Esophagus muscularis mucosa (tissue), 4 donors: ENCODE data around the gene NEURL3. TPM values are rescaled to one million over a fixed set of nuclear protein-coding genes. Genes with fewer than 3 reads are reported as not detected.

ENCODE experiments used
- DNase-seq: peaks from one replicate; pipeline ENCODE4 v3.0.0-alpha.2; 2017; ENCODE audit errors: extremely low spot score
- H3K27ac ChIP-seq, 4 donors: fragments of 200-600 bp; sonication (generic); replicated peaks in 1 of 4; 1 replicate in 3 of 4; 2 replicates in 1 of 4; pipeline ENCODE4 v1.5.1; 2016 to 2019; ENCODE audit warnings: mild to moderate bottlenecking in 1 of 4
- H3K27me3 ChIP-seq, 4 donors: fragments of 200-600 bp; sonication (generic); one replicate each; pipeline versions ENCODE4 v1.5.1 to v1.6.0; 2016 to 2019
- H3K36me3 ChIP-seq, 4 donors: fragments of 200-600 bp; sonication (generic); one replicate each; pipeline ENCODE4 v1.5.1; 2016 to 2019
- H3K4me1 ChIP-seq, 4 donors: fragments of 200-600 bp; sonication (generic); one replicate each; pipeline ENCODE4 v1.5.1; 2016 to 2019
- H3K4me3 ChIP-seq, 4 donors: fragments of 200-600 bp; sonication (generic); 1 replicate in 2 of 4; 2 replicates in 2 of 4; pipeline ENCODE4 v1.5.1; 2016 to 2019; ENCODE audit warnings: mild to moderate bottlenecking in 4 of 4, moderate library complexity in 1 of 4
- H3K9me3 ChIP-seq, 4 donors: fragments of 200-600 bp; sonication (generic); 1 replicate in 3 of 4; 2 replicates in 1 of 4; pipeline ENCODE4 v1.5.1; 2016 to 2019
- CTCF ChIP-seq, 3 experiments: fragments of 200-600 bp in 2 of 3; fragments of 450-650 bp in 1 of 3; sonication (generic) in 2 of 3; IDR thresholded peaks; one replicate each; pipeline ENCODE4 v1.5.1; 2017 to 2019; ENCODE audit warnings: antibody characterized with exemption in 3 of 3, mild to moderate bottlenecking in 2 of 3, moderate library complexity in 1 of 3
- EP300 ChIP-seq: sonication (generic); formaldehyde crosslinking; IDR thresholded peaks from one replicate; pipeline ENCODE4 v1.6.1; 2017; ENCODE audit warnings: antibody characterized with exemption
- POLR2A ChIP-seq: fragments of 450-650 bp; IDR thresholded peaks from one replicate; pipeline ENCODE4 v1.6.1; 2017; ENCODE audit warnings: antibody characterized with exemption, moderate library complexity, mild to moderate bottlenecking, low read depth
- POLR2AphosphoS5 ChIP-seq, 2 donors: sonication (generic); formaldehyde crosslinking; IDR thresholded peaks; one replicate each; pipeline ENCODE4 v1.6.1; 2017; ENCODE audit warnings: antibody characterized with exemption in 2 of 2
- WGBS: methylation state at CpG from one replicate; pipeline ENCODE4 v1.1.5; 2018; 5-methylcytosine and 5-hydroxymethylcytosine counted together
- intact Hi-C: fragments of 100-400 bp; cut with DNase I; formaldehyde crosslinking; loops from one replicate; pipeline ENCODE4 v1.15.1; 2023
- total RNA-seq, 4 donors: library from RNA; depleted of rRNA; stranded (reverse); fragments of >200 nt; gene quantifications; one replicate each; pipeline versions ENCODE4 v1.1.0 to v1.2.1, GENCODE V29; 2016

The NEURL3 gene
- total RNA-seq, 4 donors from 2014 or later = not detected

GRCh38 chr2:96524482-96525210 is 19.5 kb upstream of the NEURL3 start:
- Histone ChIP-seq H3K27ac (no peak overlapping the region), H3K9me3 (no peaks in the 10 kb centered on the region), H3K36me3 (no peaks in the 10 kb centered on the region), H3K4me3 (no peak overlapping the region), H3K4me1 (peaks cover 24 to 32% (median 31%) of the 10 kb centered on the region in 4 donors), H3K27me3 (no peaks in the 10 kb centered on the region)
- WGBS = 86% methylated on average over 15 of the region's 15 CpGs
- TF ChIP-seq CTCF (IDR thresholded peaks at IDR 0.05) (no peak), EP300 (no peak), POLR2AphosphoS5 (IDR thresholded peaks at IDR 0.05) (no peak), POLR2A (no peak)
- intact Hi-C loops = no loop called here
- no peak for DNase-seq

- no peak for DNase-seq
- WGBS = 74% methylated on average over 11 of the region's 11 CpGs
- Histone ChIP-seq H3K4me3 (no peak overlapping the region), H3K27me3 (no peaks in the 10 kb centered on the region), H3K27ac (no peak overlapping the region), H3K36me3 (no peaks in the 10 kb centered on the region), H3K4me1 (peaks cover 16 to 24% (median 23%) of the 10 kb centered on the region in 4 donors), H3K9me3 (no peaks in the 10 kb centered on the region)
- intact Hi-C loops = no loop called here
- TF ChIP-seq POLR2A (no peak), CTCF (IDR thresholded peaks at IDR 0.05) (no peak), POLR2AphosphoS5 (IDR thresholded peaks at IDR 0.05) (no peak), EP300 (no peak)
Measured at GRCh38 chr2:96523659-96524481, 18.7 kb upstream of the NEURL3 start.

- intact Hi-C loops = no loop called here
- Histone ChIP-seq H3K27ac (no peak overlapping the region), H3K36me3 (no peaks in the 10 kb centered on the region), H3K4me1 (peaks cover 3 to 11% (median 10%) of the 10 kb centered on the region in 4 donors), H3K27me3 (no peaks in the 10 kb centered on the region), H3K4me3 (no peak overlapping the region), H3K9me3 (no peaks in the 10 kb centered on the region)
- 84% methylated on average over 5 of the region's 9 CpGs for WGBS
- no peak for TF ChIP-seq CTCF (IDR thresholded peaks at IDR 0.05)
- no peak for TF ChIP-seq POLR2AphosphoS5 (IDR thresholded peaks at IDR 0.05)
- TF ChIP-seq EP300 = no peak
- no peak for TF ChIP-seq POLR2A
- DNase-seq = no peak
Measured at GRCh38 chr2:96522304-96523203, 17.4 kb upstream of the NEURL3 start.

GRCh38 chr2:96521219-96521618 is 16.1 kb upstream of the NEURL3 start:
- no peak for DNase-seq
- H3K27ac ChIP-seq = no peak overlapping the region
- TF ChIP-seq POLR2AphosphoS5 (IDR thresholded peaks at IDR 0.05) (no peak), POLR2A (no peak), CTCF (IDR thresholded peaks at IDR 0.05) (no peak), EP300 (no peak)
- intact Hi-C loops = no loop called here
- WGBS = 93% methylated on average over 2 of the region's 2 CpGs
- H3K9me3 ChIP-seq = peaks cover 0 to 7% (median 3%) of the 10 kb centered on the region in 4 donors
- H3K27me3 ChIP-seq = no peaks in the 10 kb centered on the region
- H3K4me3 ChIP-seq = no peak overlapping the region
- H3K4me1 ChIP-seq = no peaks in the 10 kb centered on the region
- H3K36me3 ChIP-seq = no peaks in the 10 kb centered on the region
